HG03064 (cell line): ENCODE results near the gene BRD1.

Experiments
- ATAC-seq: cut with Tn5 transposase; IDR thresholded peaks from one replicate; pipeline ENCODE4 v1.9.1; 2021; ENCODE audit warnings: low read depth; ENCODE audit not compliant: unreplicated experiment

Gene BRD1

GRCh38 chr22:49803737-49804375 is 23.8 kb downstream of the BRD1 start:
- no peak for ATAC-seq

GRCh38 chr22:49803134-49803533 is 24.5 kb downstream of the BRD1 start:
- ATAC-seq: no peak

- no peak for ATAC-seq
Measured at GRCh38 chr22:49801391-49802060, 26.1 kb downstream of the BRD1 start.

- ATAC-seq: no peak
Measured at GRCh38 chr22:49800408-49801238, 27.1 kb downstream of the BRD1 start.

GRCh38 chr22:49799431-49800075 is 28.1 kb downstream of the BRD1 start:
- no peak for ATAC-seq

GRCh38 chr22:49798486-49799151 is 29.1 kb downstream of the BRD1 start:
- ATAC-seq: no peak

- no peak for ATAC-seq
Measured at GRCh38 chr22:49797706-49798105, 30.0 kb downstream of the BRD1 start.

GRCh38 chr22:49796596-49797270 is 30.9 kb downstream of the BRD1 start:
- ATAC-seq: no peak

- no peak for ATAC-seq
Measured at GRCh38 chr22:49795521-49795920, 32.2 kb downstream of the BRD1 start.

GRCh38 chr22:49793871-49794270 is 33.8 kb downstream of the BRD1 start:
- ATAC-seq: no peak

- no peak for ATAC-seq
Measured at GRCh38 chr22:49793296-49793695, 34.4 kb downstream of the BRD1 start.

GRCh38 chr22:49792107-49792506 is 35.6 kb downstream of the BRD1 start:
- no peak for ATAC-seq

- no peak for ATAC-seq
Measured at GRCh38 chr22:49791682-49792081, 36.0 kb downstream of the BRD1 start.

- no peak for ATAC-seq
Measured at GRCh38 chr22:49790912-49791311, 36.8 kb downstream of the BRD1 start.

- no peak for ATAC-seq
Measured at GRCh38 chr22:49789289-49790141, 38.2 kb downstream of the BRD1 start.

- no peak for ATAC-seq
Measured at GRCh38 chr22:49788504-49788903, 39.2 kb downstream of the BRD1 start.

GRCh38 chr22:49787861-49788260 is 39.8 kb downstream of the BRD1 start:
- no peak for ATAC-seq

GRCh38 chr22:49786976-49787706 is 40.5 kb downstream of the BRD1 start:
- no peak for ATAC-seq
